Tibial nerve (tissue), 4 donors: ENCODE results near the gene TMIGD1. TPM values are rescaled to one million over a fixed set of nuclear protein-coding genes. Genes with fewer than 3 reads are reported as not detected.

Experiments used
- DNase-seq, 2 donors: peaks; one replicate each; pipeline ENCODE4 v3.0.0-alpha.2; 2019; ENCODE audit warnings: low spot score in 2 of 2
- H3K27ac ChIP-seq, 4 donors: fragments of 200-600 bp; sonication (generic) in 3 of 4; one replicate each; pipeline ENCODE4 v1.5.1; 2017 to 2019; ENCODE audit warnings: mild to moderate bottlenecking in 1 of 4
- H3K27me3 ChIP-seq, 2 donors: fragments of 200-600 bp; sonication (generic) in 1 of 2; one replicate each; pipeline versions ENCODE4 v1.5.1 to v1.6.0; 2017 to 2019
- H3K36me3 ChIP-seq, 3 donors: fragments of 200-600 bp; sonication (generic); one replicate each; pipeline ENCODE4 v1.5.1; 2018 to 2019
- H3K4me1 ChIP-seq, 4 donors: fragments of 200-600 bp; sonication (generic) in 3 of 4; one replicate each; pipeline ENCODE4 v1.5.1; 2017 to 2019
- H3K4me3 ChIP-seq, 4 donors: fragments of 200-600 bp; sonication (generic) in 3 of 4; one replicate each; pipeline ENCODE4 v1.5.1; 2017 to 2019; ENCODE audit warnings: mild to moderate bottlenecking in 1 of 4, moderate library complexity in 1 of 4
- H3K9me3 ChIP-seq, 4 donors: fragments of 200-600 bp; sonication (generic) in 3 of 4; one replicate each; pipeline ENCODE4 v1.5.1; 2017 to 2019
- EP300 ChIP-seq, 2 donors: sonication (generic); formaldehyde crosslinking; IDR thresholded peaks; one replicate each; pipeline ENCODE4 v1.6.1; 2017; ENCODE audit warnings: antibody characterized with exemption in 2 of 2, mild to moderate bottlenecking in 1 of 2
- POLR2A ChIP-seq, 2 donors: fragments of 450-650 bp; IDR thresholded peaks; one replicate each; pipeline ENCODE4 v1.6.1; 2017; ENCODE audit warnings: antibody characterized with exemption in 2 of 2, mild to moderate bottlenecking in 2 of 2, moderate library complexity in 2 of 2
- WGBS, 2 donors: methylation state at CpG; one replicate each; pipeline ENCODE4 v1.1.5; 2018; 5-methylcytosine and 5-hydroxymethylcytosine counted together
- total RNA-seq, 4 donors: library from RNA; depleted of rRNA; stranded (reverse); fragments of >200 nt; gene quantifications; one replicate each; pipeline ENCODE4 v1.1.0, GENCODE V29; 2016
- TF ChIP-seq, protein P1 (sequence below), 5 experiments: fragments of 200-600 bp in 3 of 5; fragments of 450-650 bp in 2 of 5; sonication (generic) in 3 of 5; IDR thresholded peaks; one replicate each; pipeline ENCODE4 v1.5.1; 2016 to 2019; ENCODE audit warnings: antibody characterized with exemption in 5 of 5, mild to moderate bottlenecking in 3 of 5, moderate library complexity in 2 of 5

TMIGD1 gene, protein sequence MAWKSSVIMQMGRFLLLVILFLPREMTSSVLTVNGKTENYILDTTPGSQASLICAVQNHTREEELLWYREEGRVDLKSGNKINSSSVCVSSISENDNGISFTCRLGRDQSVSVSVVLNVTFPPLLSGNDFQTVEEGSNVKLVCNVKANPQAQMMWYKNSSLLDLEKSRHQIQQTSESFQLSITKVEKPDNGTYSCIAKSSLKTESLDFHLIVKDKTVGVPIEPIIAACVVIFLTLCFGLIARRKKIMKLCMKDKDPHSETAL
- not detected for total RNA-seq

DNA sequence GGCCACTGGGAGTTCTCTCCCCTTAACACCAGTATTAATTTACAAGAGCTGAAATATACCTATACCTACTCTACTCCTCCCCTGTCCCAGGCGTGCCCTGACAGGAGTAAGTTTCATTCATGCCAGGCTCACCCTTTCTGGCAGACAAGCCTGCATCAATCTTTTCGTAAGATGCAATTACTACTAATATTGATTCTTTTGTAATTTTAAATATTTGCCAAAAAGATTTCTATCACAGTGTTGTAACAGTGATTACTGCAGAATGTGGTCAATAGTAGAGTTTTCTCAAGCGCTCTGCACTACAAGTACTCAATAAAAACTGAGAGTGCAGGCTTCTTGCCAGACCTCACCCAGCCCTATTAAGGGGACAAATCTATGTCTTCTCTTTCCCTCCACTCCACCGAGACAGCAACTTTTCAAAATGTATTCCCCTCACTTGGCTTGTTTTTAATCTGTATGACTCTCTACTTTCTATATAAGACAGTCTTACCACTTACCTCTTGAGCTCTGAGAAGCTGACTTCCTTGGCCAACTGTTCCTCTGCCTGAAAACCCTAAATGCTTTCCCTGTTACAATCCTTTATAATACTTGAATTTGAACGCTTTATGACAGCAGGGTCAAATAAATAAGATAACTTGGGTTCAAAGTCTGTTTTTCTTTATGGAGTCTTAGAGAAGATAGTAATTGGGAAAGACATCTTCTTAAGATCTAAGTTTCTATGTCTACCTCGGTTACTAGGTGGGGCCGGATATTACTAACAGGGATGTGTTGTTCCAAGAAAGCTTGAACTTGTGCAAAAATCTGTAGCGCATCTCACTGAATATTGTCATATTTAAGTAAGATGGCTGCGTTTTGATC lies at the start of gene TMIGD1:
TSS of gene TMIGD1 (minus strand) at position 555 of the 858 bp plus-strand sequence. CDS start 1,924 bp downstream, outside the sequence.
- Histone ChIP-seq H3K4me3 (no peak within 1 kb of the TSS), H3K27me3 (no peaks in the 10 kb centered on the region), H3K27ac (no peak within 1 kb of the TSS), H3K9me3 (no peaks in the 10 kb centered on the region), H3K4me1 (no peaks in the 10 kb centered on the region), H3K36me3 (no peaks in the 10 kb centered on the region)
- 89 to 91% methylated on average over 9 of the region's 9 CpGs for WGBS, 2 donors
- DNase-seq = no peak
- TF ChIP-seq, protein P1, sequence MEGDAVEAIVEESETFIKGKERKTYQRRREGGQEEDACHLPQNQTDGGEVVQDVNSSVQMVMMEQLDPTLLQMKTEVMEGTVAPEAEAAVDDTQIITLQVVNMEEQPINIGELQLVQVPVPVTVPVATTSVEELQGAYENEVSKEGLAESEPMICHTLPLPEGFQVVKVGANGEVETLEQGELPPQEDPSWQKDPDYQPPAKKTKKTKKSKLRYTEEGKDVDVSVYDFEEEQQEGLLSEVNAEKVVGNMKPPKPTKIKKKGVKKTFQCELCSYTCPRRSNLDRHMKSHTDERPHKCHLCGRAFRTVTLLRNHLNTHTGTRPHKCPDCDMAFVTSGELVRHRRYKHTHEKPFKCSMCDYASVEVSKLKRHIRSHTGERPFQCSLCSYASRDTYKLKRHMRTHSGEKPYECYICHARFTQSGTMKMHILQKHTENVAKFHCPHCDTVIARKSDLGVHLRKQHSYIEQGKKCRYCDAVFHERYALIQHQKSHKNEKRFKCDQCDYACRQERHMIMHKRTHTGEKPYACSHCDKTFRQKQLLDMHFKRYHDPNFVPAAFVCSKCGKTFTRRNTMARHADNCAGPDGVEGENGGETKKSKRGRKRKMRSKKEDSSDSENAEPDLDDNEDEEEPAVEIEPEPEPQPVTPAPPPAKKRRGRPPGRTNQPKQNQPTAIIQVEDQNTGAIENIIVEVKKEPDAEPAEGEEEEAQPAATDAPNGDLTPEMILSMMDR (IDR thresholded peaks at IDR 0.05) = no peak
- TF ChIP-seq POLR2A (IDR thresholded peaks at IDR 0.05) (no peak), EP300 (IDR thresholded peaks at IDR 0.05) (no peak)

DNA sequence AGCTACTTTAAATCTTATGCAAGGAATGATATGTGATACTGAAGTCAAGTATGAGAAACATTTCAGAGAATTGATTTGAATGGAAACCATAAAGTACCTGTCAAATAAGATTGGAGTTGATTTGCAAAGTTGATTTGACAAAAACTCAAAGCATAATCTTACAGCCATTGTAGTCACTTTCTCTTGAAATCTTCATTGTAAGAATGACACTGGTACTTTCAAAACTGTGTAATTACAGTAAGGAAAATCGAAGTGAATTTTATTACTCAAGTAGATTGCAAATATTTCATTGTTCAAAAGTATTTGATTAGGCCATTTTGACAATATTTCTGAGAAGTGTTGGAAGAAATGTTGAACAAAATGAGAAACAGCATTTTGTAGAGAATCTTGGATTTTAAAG lies 48.5 kb upstream of the TMIGD1 start:
- WGBS, 2 donors = 84 to 85% methylated on average over 1 of the region's 1 CpG
- no peak for DNase-seq
- no peak overlapping the region for H3K27ac ChIP-seq
- H3K27me3 ChIP-seq = no peaks in the 10 kb centered on the region
- no peak overlapping the region for H3K4me3 ChIP-seq
- TF ChIP-seq, protein P1 (IDR thresholded peaks at IDR 0.05) = no peak
- no peak for TF ChIP-seq POLR2A (IDR thresholded peaks at IDR 0.05)
- no peak for TF ChIP-seq EP300 (IDR thresholded peaks at IDR 0.05)
- peaks cover 0 to 51% (median 14%) of the 10 kb centered on the region in 4 donors for H3K4me1 ChIP-seq
- peaks cover 0 to 21% (median 0%) of the 10 kb centered on the region in 3 donors for H3K36me3 ChIP-seq
- H3K9me3 ChIP-seq = no peaks in the 10 kb centered on the region

DNA sequence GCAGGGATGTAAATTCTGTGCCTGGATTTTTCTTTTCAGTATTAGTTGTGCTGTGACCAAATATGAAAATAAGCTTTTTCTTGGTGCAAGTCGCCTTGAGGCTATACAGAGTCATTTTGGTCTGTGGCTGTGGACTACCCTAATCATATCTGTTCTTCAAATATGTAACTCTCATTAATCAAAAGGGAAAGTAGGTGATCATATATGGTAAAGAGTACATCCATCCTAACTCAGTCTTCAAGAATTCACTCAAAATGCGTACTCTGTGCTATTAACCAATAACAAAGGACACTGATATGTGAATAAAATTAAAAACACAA lies 47.4 kb upstream of the TMIGD1 start:
- WGBS, 2 donors = 85 to 87% methylated on average over 2 of the region's 2 CpGs
- H3K9me3 ChIP-seq = no peaks in the 10 kb centered on the region
- H3K4me1 ChIP-seq = peaks cover 0 to 61% (median 18%) of the 10 kb centered on the region in 4 donors
- peaks cover 0 to 11% (median 0%) of the 10 kb centered on the region in 3 donors for H3K36me3 ChIP-seq
- no peaks in the 10 kb centered on the region for H3K27me3 ChIP-seq
- no peak overlapping the region for H3K27ac ChIP-seq
- no peak for DNase-seq
- H3K4me3 ChIP-seq = peak overlapping the region in 1 of 4 donors; percentile 63
- TF ChIP-seq EP300 (IDR thresholded peaks at IDR 0.05) = no peak
- TF ChIP-seq, protein P1 (IDR thresholded peaks at IDR 0.05) = no peak
- TF ChIP-seq POLR2A (IDR thresholded peaks at IDR 0.05) = no peak

DNA sequence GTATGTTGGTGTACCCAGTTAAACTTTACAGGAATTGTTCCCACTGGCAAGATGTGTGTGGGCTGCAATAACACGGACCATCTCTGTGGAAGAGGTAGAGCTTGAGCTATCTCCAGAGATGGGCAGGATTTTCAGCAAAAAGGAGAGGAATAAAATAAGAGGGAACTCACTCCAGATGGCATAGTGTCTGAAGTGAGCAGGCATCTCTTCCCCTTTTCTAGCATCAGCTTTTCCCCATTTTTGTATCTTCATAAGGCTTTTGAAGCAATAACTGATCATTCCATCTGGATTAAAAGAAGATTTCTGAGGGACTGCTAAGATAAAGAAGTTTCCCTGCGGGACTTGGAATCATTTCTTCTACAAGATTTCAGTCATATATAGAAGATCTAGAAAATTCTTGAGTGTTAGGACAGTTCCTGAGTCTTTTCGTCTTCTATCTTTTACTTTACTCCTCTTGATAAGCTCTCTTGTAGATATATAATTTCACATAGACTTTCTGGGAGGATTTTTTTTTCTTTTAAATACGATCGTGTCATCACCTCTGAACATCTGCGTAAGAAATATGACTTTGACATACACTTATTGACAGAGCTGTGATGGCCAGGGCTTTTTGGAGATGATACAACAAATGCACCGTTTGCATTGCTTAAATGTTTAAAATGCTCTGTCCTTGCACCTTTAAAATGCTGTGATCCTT lies 46.9 kb upstream of the TMIGD1 start:
- 60 to 71% methylated on average over 7 of the region's 7 CpGs for WGBS, 2 donors

More for the DNA sequence above, 46.9 kb upstream of the TMIGD1 start:
- Histone ChIP-seq H3K36me3 (peaks cover 0 to 5% (median 0%) of the 10 kb centered on the region in 3 donors), H3K9me3 (no peaks in the 10 kb centered on the region), H3K4me3 (peak overlapping the region in 3 of 4 donors; percentile 63 to 90 (median 80)), H3K27me3 (no peaks in the 10 kb centered on the region), H3K4me1 (peaks cover 0 to 65% (median 18%) of the 10 kb centered on the region in 4 donors), H3K27ac (no peak overlapping the region)
- TF ChIP-seq, protein P1 (IDR thresholded peaks at IDR 0.05) = no peak
- TF ChIP-seq EP300 (IDR thresholded peaks at IDR 0.05) (no peak), POLR2A (IDR thresholded peaks at IDR 0.05) (no peak)
- DNase-seq = no peak
